Trophoblast cell (in vitro differentiated cells and primary cell): ENCODE results near the gene KIF23.

Experiments used
- DNase-seq, 2 donors: peaks; one replicate each; pipeline ENCODE4 v3.0.0-alpha.2; 2016
- H2AFZ ChIP-seq: 2 replicates; pipeline ENCODE4 v1.6.1; 2013; ENCODE audit warnings: low read length, moderate library complexity, mild to moderate bottlenecking; ENCODE audit not compliant: insufficient read depth, poor library complexity
- H2AK5ac ChIP-seq: 2 replicates; pipeline ENCODE4 v1.6.1; 2013; ENCODE audit warnings: mild to moderate bottlenecking, low read length
- H2BK120ac ChIP-seq: 2 replicates; pipeline ENCODE4 v1.6.1; 2013; ENCODE audit warnings: low read length, mild to moderate bottlenecking, moderate library complexity; ENCODE audit not compliant: insufficient read depth, poor library complexity
- H2BK12ac ChIP-seq: 2 replicates; pipeline ENCODE4 v1.6.1; 2013; ENCODE audit warnings: mild to moderate bottlenecking, low read length, moderate library complexity
- H2BK5ac ChIP-seq: 2 replicates; pipeline ENCODE4 v1.6.1; 2013; ENCODE audit warnings: low read length, low read depth, moderate library complexity, mild to moderate bottlenecking; ENCODE audit not compliant: poor library complexity
- H3K14ac ChIP-seq: 2 replicates; pipeline ENCODE4 v1.6.1; 2013; ENCODE audit warnings: mild to moderate bottlenecking, low read length
- H3K18ac ChIP-seq: 2 replicates; pipeline ENCODE4 v1.6.1; 2013; ENCODE audit warnings: mild to moderate bottlenecking, low read length
- H3K23ac ChIP-seq: 2 replicates; pipeline ENCODE4 v1.6.1; 2013; ENCODE audit warnings: low read length
- H3K27ac ChIP-seq: 2 replicates; pipeline ENCODE4 v1.5.1; 2013; ENCODE audit warnings: low read depth, mild to moderate bottlenecking, inconsistent platforms, low read length, moderate library complexity
- H3K27me3 ChIP-seq: 2 replicates; pipeline ENCODE4 v1.6.1; 2013; ENCODE audit warnings: inconsistent platforms, mild to moderate bottlenecking, low read length, moderate library complexity; ENCODE audit not compliant: insufficient read depth
- H3K36me3 ChIP-seq, 2 experiments: 1 replicate in 1 of 2; 2 replicates in 1 of 2; pipeline ENCODE4 v1.6.1; 2013; ENCODE audit warnings: low read length in 2 of 2, mild to moderate bottlenecking in 2 of 2, moderate library complexity in 1 of 2; ENCODE audit not compliant: insufficient read depth in 2 of 2, control insufficient read depth in 1 of 2
- H3K4ac ChIP-seq: 2 replicates; pipeline ENCODE4 v1.6.1; 2013; ENCODE audit warnings: low read depth, mild to moderate bottlenecking, low read length, moderate library complexity
- H3K4me1 ChIP-seq, 2 experiments: 1 replicate in 1 of 2; 2 replicates in 1 of 2; pipeline ENCODE4 v1.6.1; 2013; ENCODE audit warnings: low read length in 2 of 2, mild to moderate bottlenecking in 2 of 2, moderate library complexity in 1 of 2; ENCODE audit not compliant: insufficient read depth in 2 of 2, control insufficient read depth in 1 of 2
- H3K4me2 ChIP-seq: 2 replicates; pipeline ENCODE4 v1.6.1; 2013; ENCODE audit warnings: inconsistent platforms, mild to moderate bottlenecking, low read length, moderate library complexity
- H3K4me3 ChIP-seq: 2 replicates; pipeline ENCODE4 v1.5.1; 2013; ENCODE audit warnings: mild to moderate bottlenecking, low read depth, low read length, inconsistent platforms
- H3K79me1 ChIP-seq: one replicate; pipeline ENCODE4 v1.6.1; 2013; ENCODE audit warnings: low read length
- H3K79me2 ChIP-seq: 2 replicates; pipeline ENCODE4 v1.6.1; 2013; ENCODE audit warnings: low read length, mild to moderate bottlenecking; ENCODE audit not compliant: control insufficient read depth, insufficient read depth, poor library complexity
- H3K9ac ChIP-seq: 2 replicates; pipeline ENCODE4 v1.6.1; 2013; ENCODE audit warnings: mild to moderate bottlenecking, low read length
- H3K9me3 ChIP-seq: 2 replicates; pipeline ENCODE4 v1.6.1; 2013; ENCODE audit warnings: low read depth, mild to moderate bottlenecking, control low read depth, inconsistent platforms, low read length; ENCODE audit not compliant: insufficient read depth
- H4K12ac ChIP-seq: 2 replicates; pipeline ENCODE4 v1.6.1; 2013; ENCODE audit warnings: low read depth, mild to moderate bottlenecking, low read length, moderate library complexity
- H4K8ac ChIP-seq: 2 replicates; pipeline ENCODE4 v1.6.1; 2013; ENCODE audit warnings: low read depth, mild to moderate bottlenecking, low read length, moderate library complexity
- H4K91ac ChIP-seq: one replicate; pipeline ENCODE4 v1.6.1; 2013; ENCODE audit warnings: low read depth, mild to moderate bottlenecking, low read length, moderate library complexity
- WGBS: extraction: QIAGEN DNeasy Blood & Tissue Kit; methylation state at CpG from one replicate; pipeline ENCODE4 v1.1.7; 2013; ENCODE audit warnings: missing lambda C conversion rate; ENCODE audit not compliant: insufficient read length, insufficient coverage; ENCODE audit errors: extremely low coverage; 5-methylcytosine and 5-hydroxymethylcytosine counted together

KIF23 gene

DNA sequence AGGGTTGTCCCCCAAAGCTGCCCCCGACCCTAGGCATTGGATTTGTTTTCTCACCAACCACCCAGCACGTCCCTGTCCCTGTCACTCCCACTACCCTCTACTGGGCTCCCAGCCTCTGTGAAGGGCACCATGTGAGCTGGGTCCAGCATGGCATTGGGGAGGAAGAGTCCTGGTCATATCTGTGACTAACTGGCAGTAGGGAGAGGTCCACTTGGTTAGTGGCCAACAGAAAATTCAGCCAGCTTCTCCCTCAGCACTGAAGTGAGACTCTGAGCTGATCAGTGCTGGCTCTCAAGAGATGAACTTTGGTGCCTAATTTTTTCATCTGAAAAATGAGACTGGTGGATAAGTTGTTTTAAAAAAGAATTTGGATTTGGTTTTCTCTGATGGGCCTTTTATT is 11.3 kb upstream of the KIF23 start:
- Histone ChIP-seq H3K4me1 (no peaks in the 10 kb centered on the region), H3K23ac (no peak overlapping the region), H4K8ac (no peak overlapping the region), H3K4me2 (no peak overlapping the region), H3K4ac (no peak overlapping the region), H3K79me2 (no peaks in the 10 kb centered on the region), H3K79me1 (no peaks in the 10 kb centered on the region), H3K9me3 (peaks cover 2% of the 10 kb centered on the region), H3K4me3 (no peak overlapping the region), H4K12ac (no peak overlapping the region), H4K91ac (no peak overlapping the region), H2BK12ac (no peak overlapping the region), H2BK120ac (no peak overlapping the region), H3K14ac (no peak overlapping the region), H3K36me3 (no peaks in the 10 kb centered on the region), H3K9ac (no peak overlapping the region), H3K27ac (no peak overlapping the region), H3K27me3 (no peaks in the 10 kb centered on the region), H2AFZ (no peak overlapping the region), H2BK5ac (no peak overlapping the region), H3K18ac (no peak overlapping the region), H2AK5ac (no peak overlapping the region)
- DNase-seq: no peak
- WGBS: no CpG with 5 or more reads among the region's 2 CpGs

DNA sequence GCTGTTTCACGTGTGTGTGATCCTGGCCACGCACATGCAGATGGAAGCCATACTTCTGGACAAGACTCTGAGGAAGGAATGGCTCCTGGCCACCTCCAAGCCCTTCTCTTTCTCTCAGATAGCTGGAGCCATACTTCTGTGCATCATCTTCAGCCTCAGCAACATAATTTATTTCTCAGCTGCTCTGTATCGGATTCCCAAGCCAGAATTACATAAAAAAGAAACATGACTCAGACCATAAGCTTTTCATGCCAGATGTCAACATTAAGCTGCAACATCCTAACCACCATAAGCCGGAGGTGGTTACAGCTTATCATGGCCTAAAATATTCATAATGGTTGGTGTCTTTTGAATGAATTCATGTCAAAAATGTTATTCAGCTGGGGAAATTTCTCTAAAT is 10.6 kb upstream of the KIF23 start:
- Histone ChIP-seq H3K4ac (no peak overlapping the region), H3K4me3 (no peak overlapping the region), H4K8ac (no peak overlapping the region), H3K79me2 (no peaks in the 10 kb centered on the region), H4K12ac (no peak overlapping the region), H3K9me3 (peaks cover 2% of the 10 kb centered on the region), H3K79me1 (no peaks in the 10 kb centered on the region), H2BK120ac (no peak overlapping the region), H3K27ac (no peak overlapping the region), H4K91ac (no peak overlapping the region), H3K36me3 (no peaks in the 10 kb centered on the region), H2AFZ (no peak overlapping the region), H2AK5ac (no peak overlapping the region), H2BK12ac (no peak overlapping the region), H3K4me2 (no peak overlapping the region), H3K18ac (no peak overlapping the region), H3K14ac (no peak overlapping the region), H3K27me3 (no peaks in the 10 kb centered on the region), H3K23ac (no peak overlapping the region), H2BK5ac (no peak overlapping the region), H3K9ac (no peak overlapping the region), H3K4me1 (peaks cover 0 to 1% of the 10 kb centered on the region in 2 experiments)
- DNase-seq: peak; percentile 33 to 82
- WGBS: no CpG with 5 or more reads among the region's 4 CpGs

DNA sequence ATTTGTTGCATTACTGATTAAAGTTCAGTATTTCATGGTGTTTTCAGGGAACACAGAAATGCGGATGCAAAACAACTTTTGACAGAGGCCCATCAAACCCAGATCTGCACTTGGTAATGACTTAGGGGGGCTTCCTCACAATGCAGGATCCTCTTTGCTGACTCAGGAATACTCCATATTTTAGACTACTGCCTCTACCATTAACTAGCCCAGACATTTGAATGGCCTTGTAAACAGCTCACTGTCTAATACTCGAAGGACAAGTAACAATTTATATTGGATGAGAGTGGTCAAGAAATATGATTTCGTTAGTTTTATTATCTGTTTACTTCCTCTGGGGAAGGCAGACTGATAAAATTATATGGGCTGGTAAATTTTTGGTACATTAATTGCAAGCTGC is 9.0 kb upstream of the KIF23 start:
- Histone ChIP-seq H2BK12ac (no peak overlapping the region), H3K4me3 (no peak overlapping the region), H3K18ac (no peak overlapping the region), H3K14ac (no peak overlapping the region), H2AFZ (no peak overlapping the region), H4K91ac (no peak overlapping the region), H3K27me3 (no peaks in the 10 kb centered on the region), H3K9me3 (peaks cover 2% of the 10 kb centered on the region), H3K27ac (no peak overlapping the region), H2AK5ac (no peak overlapping the region), H3K79me2 (no peaks in the 10 kb centered on the region), H3K4me1 (peaks cover 1 to 3% of the 10 kb centered on the region in 2 experiments), H2BK120ac (no peak overlapping the region), H3K36me3 (no peaks in the 10 kb centered on the region), H2BK5ac (no peak overlapping the region), H3K9ac (no peak overlapping the region), H4K8ac (no peak overlapping the region), H3K79me1 (no peaks in the 10 kb centered on the region), H3K4ac (no peak overlapping the region), H3K4me2 (no peak overlapping the region), H4K12ac (no peak overlapping the region), H3K23ac (no peak overlapping the region)
- WGBS: no CpG with 5 or more reads among the region's 3 CpGs
- DNase-seq: no peak

DNA sequence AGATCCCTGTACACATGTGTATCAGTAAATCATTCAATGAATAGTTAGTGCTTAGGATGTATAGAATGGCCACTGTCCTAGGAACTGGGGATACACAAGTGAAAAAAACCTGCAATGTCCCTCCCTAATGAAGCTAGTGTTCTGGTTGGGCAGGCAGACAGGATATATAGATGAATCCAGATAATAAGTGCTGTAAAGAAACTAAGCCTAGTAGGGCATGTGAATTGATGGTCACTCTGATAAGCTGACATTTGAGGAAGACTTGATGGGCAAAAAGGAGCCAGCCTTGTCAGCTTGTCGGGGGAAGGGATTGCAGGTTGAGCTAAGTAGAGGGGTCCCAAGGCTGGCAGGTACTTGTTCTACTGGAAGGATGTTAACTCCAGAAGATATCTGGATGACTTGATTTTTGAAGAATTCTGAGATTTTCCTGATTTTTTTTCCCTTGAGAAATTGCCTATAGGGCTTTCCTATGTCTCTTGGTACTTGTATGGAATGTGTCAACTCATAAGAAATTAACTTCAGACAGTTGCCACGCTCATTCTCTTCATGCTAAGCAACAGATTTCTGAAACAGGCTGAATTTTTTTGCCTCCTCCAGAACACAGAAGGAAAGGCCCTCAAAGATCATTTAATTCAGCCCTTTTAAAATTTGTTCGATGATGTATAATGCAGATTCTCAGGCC is 6.3 kb upstream of the KIF23 start:
- no peak overlapping the region for H4K91ac ChIP-seq
- H3K79me1 ChIP-seq: no peaks in the 10 kb centered on the region
- no peak overlapping the region for H3K18ac ChIP-seq
- no peak overlapping the region for H3K23ac ChIP-seq
- H2BK120ac ChIP-seq: no peak overlapping the region
- H3K79me2 ChIP-seq: no peaks in the 10 kb centered on the region
- WGBS: no CpG with 5 or more reads among the region's 3 CpGs
- H4K8ac ChIP-seq: no peak overlapping the region
- no peaks in the 10 kb centered on the region for H3K36me3 ChIP-seq
- H3K14ac ChIP-seq: no peak overlapping the region
- H2BK12ac ChIP-seq: no peak overlapping the region
- no peak overlapping the region for H3K27ac ChIP-seq
- no peak overlapping the region for H2AK5ac ChIP-seq
- no peaks in the 10 kb centered on the region for H3K9me3 ChIP-seq
- no peak overlapping the region for H3K4me2 ChIP-seq
- no peak overlapping the region for H3K4ac ChIP-seq
- no peak overlapping the region for H4K12ac ChIP-seq
- no peak overlapping the region for H3K4me3 ChIP-seq
- no peak overlapping the region for H2AFZ ChIP-seq
- no peaks in the 10 kb centered on the region for H3K27me3 ChIP-seq
- H3K4me1 ChIP-seq: peaks cover 1 to 5% of the 10 kb centered on the region in 2 experiments
- no peak overlapping the region for H3K9ac ChIP-seq
- H2BK5ac ChIP-seq: no peak overlapping the region
- peak; percentile 40 to 91 for DNase-seq
